ENCODE data around the gene IZUMO4. TPM values are rescaled to one million over a fixed set of nuclear protein-coding genes. Genes with fewer than 3 reads are reported as not detected.

Gene IZUMO4
- total and polyA plus RNA-seq, 10 of the 15 experiments (the other 5 are each of a cell fraction or from before 2014, with no cell fraction given), result 0.53 to 27.1 (median 7.5) TPM

DNA sequence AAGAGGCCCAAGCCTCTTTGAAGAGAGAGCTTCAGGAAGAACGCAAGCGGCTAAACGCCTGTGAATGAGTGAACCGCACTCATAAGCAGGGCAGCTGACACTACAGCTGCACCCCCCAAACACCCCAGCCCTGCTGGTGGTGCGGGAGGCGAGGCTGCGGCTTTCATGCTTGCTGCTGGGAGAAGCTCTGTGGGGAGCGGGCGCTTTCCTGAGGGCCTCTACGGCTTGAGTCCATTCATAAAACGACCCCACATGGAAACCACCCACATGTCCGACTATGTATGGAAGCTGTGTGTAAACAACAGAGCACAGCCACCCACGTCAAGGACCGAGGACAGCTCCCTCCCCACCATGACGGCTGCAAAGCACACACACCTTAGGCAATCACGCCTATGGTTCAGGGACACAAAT lies 49.1 kb downstream of the IZUMO4 start:
- H3K9ac ChIP-seq (ENCODE audit: control insufficient read depth, insufficient read depth, low read length), result no peak overlapping the region

More for the DNA sequence above, 49.1 kb downstream of the IZUMO4 start:
- peaks cover 23% of the 10 kb centered on the region for H3K4me1 ChIP-seq (ENCODE audit: control insufficient read depth, insufficient read depth, low read length)
- in situ Hi-C loops (cut with MboI), result no loop called here
- CTCF ChIA-PET, result interaction anchor here (1.0 kb wide), 1 partner anchor 87 kb away, joined by 3 read pairs; no protein-coding TSS in a partner anchor
- POLR2A ChIA-PET, result no interaction called here
- peaks cover 6% of the 10 kb centered on the region; the same call in 1 of the 2 replicates for H4K20me1 ChIP-seq (ENCODE audit: control insufficient read depth, insufficient read depth)
- H2AFZ ChIP-seq (ENCODE audit: control insufficient read depth, low read depth, low read length), result no peak overlapping the region
- ATAC-seq (no peak), DNase-seq (ENCODE audit: low read depth, low spot score) (no peak), FAIRE-seq (no peak)
- H3K27me3 ChIP-seq (replicated peaks in 1 of 2; ENCODE audit: control insufficient read depth in 2 of 2, insufficient read depth in 2 of 2, low read length in 1 of 2), result no peaks in the 10 kb centered on the region
- H3K9me3 ChIP-seq (replicated peaks; ENCODE audit: control insufficient read depth, insufficient read depth, low read length), result no peaks in the 10 kb centered on the region
- H3K4me2 ChIP-seq (ENCODE audit: control insufficient read depth, insufficient read depth), result 0 out of 2 replicates have a peak overlapping the region, but pooled peaks have one; percentile 42
- H3K4me3 ChIP-seq, result no peak overlapping the region
- H3K79me2 ChIP-seq (ENCODE audit: control insufficient read depth, insufficient read depth, low read length), result peaks cover 88% of the 10 kb centered on the region
- whole genome bisulfite sequencing (ENCODE audit: insufficient coverage, insufficient replicate concordance, low lambda C conversion rate, missing lambda C conversion rate), result 75% methylated on average over 16 of the region's 16 CpGs
- intact Hi-C loops (cut with micrococcal nuclease; ENCODE audit: unreplicated experiment), result no loop called here
- H3K27ac ChIP-seq (ENCODE audit: control insufficient read depth, insufficient read depth), result no peak overlapping the region
- SMC1A ChIA-PET (ENCODE audit: uncharacterized antibody, unreplicated experiment), result interaction anchor here (0.6 kb wide), 1 partner anchor 126 kb away, joined by 3 read pairs; no protein-coding TSS in a partner anchor
- TF ChIP-seq REST (IDR thresholded peaks at IDR 0.05; ENCODE audit: low read depth, low read length) (peak; percentile 73; the same call in 1 of the 2 replicates), NRF1 (conservative IDR thresholded peaks at IDR 0.05; ENCODE audit: low read depth, low read length) (no peak), MTA2 (IDR thresholded peaks at IDR 0.05; ENCODE audit: low read depth) (no peak), MXI1 (IDR thresholded peaks at IDR 0.05; ENCODE audit: low read depth, low read length) (0 out of 2 replicates have a peak, but pooled peaks have one; percentile 21), RELB (IDR thresholded peaks at IDR 0.05; ENCODE audit: low read depth) (no peak)
- RAD21 ChIA-PET (ENCODE audit: unreplicated experiment), result interaction anchor here (0.6 to 0.9 kb wide), 2 partner anchors 48 to 90 kb away, joined by 3 read pairs; partner anchors contain the start of gene PLEKHJ1
- BruUV-seq (replicated peaks), result no TSS peak
- peaks cover 5 to 6% of the 10 kb centered on the region in 2 experiments; a peak in 3 of 4 replicates for H3K36me3 ChIP-seq (ENCODE audit: control insufficient read depth in 2 of 2, insufficient read depth in 2 of 2, low read length in 1 of 2)

Data from GM12878 (cell line).